COR-L47 (cell line): Measurements from ENCODE around the gene GNA15.

Experiments
- DNase-seq: peaks from one replicate; lab custom pipeline; 2025; lab: John Stamatoyannopoulos, UW

Gene GNA15

DNA sequence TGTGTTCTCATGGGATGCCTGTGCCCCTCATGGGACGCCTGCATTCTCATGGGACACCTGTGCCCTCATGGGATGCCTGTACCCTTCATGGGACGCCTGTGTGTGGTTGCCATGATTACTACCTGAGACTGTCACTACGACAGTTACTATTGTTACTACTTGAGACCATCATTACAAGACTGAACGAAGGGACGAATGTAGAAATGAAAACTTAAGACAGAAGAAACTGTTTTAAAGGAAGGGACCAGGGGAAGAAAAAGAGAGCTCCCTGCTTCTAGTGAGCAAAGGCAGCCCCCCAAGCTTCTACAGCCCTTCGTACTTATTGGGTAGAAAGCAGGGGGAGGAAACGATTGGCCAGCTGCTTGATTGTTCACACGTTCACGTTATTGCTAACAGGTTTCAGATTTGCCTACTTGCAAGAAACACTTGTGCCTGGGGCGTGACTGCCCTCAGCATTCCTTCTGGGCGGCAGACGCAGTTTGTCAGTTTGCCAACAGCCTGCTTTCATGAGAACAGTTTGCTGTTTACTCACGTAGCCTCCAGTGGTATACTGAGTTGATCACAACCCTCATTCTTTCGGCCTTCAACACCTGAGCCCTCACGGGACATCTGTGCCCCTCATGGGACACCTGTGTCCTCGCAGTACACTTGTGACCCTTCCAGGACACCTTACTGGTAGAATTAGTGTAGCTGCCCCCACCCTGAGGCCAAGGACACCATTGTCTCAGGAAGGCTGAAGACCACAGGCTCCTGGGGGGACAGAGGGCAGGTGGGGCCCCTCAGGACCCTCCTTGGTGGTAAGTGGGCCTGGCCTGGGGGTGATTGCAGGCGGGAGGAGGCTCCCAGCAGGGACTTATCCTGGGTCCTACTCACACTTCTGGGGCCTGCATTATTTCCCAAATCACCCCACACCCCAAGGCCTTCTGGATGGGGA is 40.2 kb downstream of the GNA15 start:
- DNase-seq = peak; percentile 16

DNA sequence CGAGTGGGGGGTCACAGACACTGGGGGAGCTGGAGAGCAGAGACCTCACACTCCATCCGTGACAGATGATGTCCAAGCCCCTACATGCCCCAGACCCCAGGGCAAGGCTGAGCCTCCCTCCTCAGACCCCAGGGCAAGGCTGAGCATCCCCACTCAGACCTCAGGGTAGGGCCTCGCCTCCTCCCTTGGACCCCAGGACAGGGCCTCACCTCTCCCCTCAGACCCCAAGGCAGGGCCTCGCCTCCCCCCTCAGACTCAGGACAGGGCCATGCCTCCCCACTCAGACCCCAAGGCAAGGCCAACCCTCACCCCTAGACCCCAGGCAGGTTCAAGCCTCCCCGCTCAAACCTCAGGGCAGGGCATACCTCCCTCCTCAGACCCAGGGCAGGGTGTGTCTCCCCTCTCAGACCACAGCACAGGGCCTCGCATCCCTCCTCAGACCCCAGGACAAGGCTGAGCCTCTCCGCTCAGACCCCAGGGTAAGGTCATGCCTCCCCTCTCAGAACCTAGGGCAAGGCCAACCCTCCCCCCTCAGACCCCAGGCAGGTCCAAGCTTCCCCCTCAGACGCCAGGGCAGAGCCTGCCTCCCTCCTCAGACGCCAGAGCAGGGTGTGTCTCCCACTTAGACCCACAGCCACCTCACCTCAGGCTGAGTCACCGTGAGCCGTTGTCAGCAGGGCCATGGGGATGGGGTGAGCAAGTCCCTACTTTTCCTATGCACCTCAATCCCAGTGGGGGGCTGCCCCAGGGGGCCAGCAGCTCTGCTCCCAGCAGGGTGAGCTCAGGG is 41.1 kb downstream of the GNA15 start:
- no peak for DNase-seq

DNA sequence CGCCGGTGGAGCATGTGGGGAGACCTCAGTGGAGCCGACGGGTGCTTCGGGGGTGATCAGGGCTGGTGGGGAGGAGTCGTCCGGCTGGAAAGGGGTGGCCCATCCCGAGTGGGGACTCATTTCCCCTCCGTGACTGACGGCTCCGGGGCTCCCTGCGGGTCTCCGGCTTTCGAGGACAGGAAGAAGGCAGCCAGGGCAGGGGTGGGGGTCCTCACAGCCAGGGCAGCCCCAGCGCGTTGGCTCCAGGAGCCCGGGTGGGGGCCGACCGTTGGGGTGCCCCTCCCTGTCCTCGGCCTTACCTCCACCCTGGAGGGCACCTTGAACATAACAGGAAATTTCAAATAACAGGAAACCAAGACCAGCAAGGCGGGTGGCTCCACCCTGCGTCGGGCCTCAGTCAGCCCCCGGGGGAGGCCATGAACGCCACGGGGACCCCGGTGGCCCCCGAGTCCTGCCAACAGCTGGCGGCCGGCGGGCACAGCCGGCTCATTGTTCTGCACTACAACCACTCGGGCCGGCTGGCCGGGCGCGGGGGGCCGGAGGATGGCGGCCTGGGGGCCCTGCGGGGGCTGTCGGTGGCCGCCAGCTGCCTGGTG is 42.6 kb downstream of the GNA15 start, which contains the start of gene S1PR4:
Gene S1PR4, plus strand, starts transcription at position 393 of the 596 bp plus-strand sequence. Its CDS starts 24 bp downstream, at position 417.
- no peak for DNase-seq

DNA sequence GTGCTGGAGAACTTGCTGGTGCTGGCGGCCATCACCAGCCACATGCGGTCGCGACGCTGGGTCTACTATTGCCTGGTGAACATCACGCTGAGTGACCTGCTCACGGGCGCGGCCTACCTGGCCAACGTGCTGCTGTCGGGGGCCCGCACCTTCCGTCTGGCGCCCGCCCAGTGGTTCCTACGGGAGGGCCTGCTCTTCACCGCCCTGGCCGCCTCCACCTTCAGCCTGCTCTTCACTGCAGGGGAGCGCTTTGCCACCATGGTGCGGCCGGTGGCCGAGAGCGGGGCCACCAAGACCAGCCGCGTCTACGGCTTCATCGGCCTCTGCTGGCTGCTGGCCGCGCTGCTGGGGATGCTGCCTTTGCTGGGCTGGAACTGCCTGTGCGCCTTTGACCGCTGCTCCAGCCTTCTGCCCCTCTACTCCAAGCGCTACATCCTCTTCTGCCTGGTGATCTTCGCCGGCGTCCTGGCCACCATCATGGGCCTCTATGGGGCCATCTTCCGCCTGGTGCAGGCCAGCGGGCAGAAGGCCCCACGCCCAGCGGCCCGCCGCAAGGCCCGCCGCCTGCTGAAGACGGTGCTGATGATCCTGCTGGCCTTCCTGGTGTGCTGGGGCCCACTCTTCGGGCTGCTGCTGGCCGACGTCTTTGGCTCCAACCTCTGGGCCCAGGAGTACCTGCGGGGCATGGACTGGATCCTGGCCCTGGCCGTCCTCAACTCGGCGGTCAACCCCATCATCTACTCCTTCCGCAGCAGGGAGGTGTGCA is 43.3 kb downstream of the GNA15 start:
- no peak for DNase-seq

DNA sequence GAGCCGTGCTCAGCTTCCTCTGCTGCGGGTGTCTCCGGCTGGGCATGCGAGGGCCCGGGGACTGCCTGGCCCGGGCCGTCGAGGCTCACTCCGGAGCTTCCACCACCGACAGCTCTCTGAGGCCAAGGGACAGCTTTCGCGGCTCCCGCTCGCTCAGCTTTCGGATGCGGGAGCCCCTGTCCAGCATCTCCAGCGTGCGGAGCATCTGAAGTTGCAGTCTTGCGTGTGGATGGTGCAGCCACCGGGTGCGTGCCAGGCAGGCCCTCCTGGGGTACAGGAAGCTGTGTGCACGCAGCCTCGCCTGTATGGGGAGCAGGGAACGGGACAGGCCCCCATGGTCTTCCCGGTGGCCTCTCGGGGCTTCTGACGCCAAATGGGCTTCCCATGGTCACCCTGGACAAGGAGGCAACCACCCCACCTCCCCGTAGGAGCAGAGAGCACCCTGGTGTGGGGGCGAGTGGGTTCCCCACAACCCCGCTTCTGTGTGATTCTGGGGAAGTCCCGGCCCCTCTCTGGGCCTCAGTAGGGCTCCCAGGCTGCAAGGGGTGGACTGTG is 44.0 kb downstream of the GNA15 start:
- DNase-seq = no peak

DNA sequence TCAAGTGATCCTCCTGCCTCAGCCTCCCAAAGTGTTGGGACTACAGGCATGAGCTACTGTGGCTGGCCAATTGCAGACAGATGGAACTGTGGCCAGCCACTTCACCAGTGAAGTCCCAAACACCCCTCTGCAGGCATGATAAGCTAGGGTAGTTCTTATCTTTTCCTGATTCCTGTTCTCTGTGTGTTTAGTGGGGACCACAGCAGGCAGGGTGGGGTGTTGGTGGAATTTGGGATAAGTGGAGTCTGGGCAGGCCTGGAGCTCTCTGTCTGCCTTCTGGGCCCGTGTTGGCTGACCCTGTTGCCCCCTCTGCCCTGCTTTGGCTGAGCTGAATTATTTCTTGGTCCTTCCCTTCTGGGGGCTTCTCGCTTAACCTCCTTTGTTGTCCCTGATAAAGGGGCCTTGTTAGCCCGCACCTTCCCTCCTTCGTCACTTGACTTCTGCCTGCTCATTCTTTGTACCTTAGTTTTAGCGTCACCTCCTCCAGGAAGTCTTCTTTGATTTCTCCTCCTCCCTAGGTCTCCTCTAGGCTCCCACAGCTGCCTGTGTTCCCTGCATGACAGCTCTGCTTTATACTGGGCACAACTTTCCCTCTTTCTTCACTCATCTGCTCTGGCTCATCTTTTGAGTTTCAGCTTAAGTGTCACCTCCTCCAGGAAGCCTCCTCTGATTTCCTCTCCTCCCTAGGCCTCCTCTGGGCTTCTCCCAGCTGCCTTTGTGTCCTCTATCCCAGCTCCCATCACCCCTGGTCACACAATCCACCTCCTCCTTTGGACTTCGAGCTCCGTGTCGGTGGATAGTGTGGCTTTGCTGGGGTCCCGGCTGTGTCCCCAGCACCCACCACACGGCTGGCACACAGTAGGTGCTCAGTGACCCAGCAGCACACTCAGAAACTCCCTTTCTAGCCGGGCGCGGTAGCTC is 48.1 kb downstream of the GNA15 start:
- DNase-seq = no peak

DNA sequence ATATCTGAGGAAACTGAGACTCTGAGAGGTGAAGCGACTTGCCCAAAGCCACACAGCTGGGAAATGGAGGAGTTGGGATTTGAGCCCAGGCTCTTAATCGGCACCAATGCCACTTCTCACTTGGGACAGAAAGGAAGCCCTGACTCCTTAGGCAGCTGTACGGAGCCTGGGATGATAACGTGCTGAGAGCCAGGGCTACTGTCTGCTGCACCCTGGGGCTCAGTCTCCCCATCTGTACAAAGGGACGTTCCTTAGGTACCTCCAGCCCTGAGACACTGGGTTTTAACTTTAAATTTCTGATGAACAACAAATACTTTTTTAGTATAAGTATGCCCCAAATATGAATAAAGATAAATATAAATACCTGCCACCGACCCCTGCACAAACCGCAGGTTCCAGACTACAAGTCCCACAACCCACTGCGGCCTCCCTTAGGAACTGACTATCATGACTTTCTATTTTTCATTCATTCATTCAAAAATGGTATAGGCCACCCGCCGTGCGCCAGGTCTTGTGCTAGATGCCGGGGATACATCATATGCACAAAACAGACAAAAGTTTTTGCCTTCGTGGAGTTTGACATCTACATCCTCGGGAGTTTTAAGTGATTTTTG is 49.1 kb downstream of the GNA15 start:
- peak; percentile 76 for DNase-seq

DNA sequence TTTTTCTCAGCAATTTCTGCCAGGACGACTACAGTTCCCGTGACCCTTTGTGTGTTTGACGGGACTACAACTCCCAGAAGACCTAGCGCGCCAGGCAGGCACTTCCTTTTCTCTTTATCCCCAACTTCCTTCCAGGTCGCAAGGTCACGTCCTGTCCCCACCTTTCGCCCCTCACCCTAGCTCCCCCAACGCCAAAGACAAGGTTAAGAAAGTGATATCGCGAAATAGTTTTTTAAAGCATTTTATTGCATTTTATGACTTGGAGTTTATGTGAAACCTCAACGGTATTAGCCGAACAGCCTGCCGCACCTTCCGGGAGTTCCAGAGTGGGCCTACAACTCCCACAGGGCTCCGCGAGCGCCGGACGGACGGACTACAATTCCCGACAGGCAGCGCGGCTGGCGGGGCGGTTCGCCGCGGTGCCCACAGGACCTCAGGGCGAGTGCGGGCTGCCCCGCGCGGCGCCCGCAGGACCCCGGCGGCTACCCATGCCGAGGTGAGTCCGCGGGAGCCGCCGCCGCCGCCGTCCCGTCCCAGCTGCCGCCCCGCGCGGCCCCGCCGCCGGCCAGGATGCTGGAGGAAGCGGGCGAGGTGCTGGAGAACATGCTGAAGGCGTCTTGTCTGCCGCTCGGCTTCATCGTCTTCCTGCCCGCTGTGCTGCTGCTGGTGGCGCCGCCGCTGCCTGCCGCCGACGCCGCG is 49.8 kb downstream of the GNA15 start, which contains the start of gene NCLN:
Gene NCLN, plus strand, starts transcription at position 470 of the 699 bp plus-strand sequence. Its CDS starts 101 bp downstream, at position 571.
- peak; percentile 88 for DNase-seq

DNA sequence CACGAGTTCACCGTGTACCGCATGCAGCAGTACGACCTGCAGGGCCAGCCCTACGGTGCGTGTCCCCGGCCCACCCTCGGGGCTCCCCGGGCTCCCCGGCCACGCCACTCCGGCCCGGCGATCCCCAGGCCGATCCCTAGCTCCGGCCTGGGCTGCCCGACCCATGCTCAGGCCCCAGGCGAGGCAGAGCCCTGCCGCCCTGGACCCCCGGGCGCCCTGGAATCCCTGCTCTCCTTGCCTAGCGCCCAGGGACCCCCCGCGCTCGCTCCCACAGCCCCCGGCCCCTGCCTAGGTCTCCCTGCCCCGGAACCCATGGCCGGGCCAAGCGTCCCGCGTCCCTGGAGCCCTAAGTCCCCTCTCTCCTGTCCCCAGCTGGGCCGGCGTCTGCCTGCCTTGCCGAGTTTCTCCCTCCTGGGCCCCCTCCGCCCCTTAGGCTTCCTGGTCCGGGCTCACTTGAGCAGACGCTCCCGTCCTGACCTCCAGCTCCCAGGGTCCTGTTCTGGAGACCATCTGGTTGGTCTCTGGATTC is 50.4 kb downstream of the GNA15 start:
- no peak for DNase-seq

DNA sequence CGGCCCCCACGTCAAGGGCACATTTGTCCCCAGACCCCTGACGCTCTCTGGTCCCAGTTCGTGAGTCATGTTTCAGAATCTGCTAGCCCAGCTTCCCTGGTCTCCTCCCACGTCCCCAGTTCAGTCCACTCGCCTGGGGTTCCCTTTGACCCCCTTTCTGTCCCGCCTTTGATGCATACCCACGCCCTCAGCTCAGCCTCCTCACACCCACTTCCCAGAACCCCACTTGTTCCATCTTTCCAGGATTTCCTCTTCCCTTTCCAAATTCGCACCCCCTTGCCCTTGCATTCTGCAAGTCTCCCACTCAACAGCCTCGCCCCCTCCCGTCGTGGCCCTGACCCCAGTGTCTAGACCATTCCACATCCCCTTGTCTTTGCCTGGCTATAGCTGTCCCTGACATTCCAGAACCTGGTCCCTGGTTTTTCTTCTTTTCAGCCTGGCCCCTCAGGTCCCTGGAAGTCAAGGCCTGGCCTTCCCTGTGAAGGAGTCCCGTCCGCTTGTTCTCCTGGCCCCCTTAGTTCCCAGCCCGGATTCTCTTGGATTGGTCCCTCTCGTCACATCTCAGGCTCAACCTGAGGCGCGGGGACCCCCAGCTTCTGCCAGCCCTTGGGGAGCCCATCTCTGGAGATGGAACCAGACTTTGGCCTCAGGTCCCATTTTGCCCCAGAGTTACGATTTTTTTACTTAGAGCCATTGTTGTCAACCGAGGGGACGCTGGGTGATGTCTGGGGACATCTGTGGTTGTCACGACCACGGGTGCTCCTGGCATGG is 51.2 kb downstream of the GNA15 start:
- DNase-seq = no peak

DNA sequence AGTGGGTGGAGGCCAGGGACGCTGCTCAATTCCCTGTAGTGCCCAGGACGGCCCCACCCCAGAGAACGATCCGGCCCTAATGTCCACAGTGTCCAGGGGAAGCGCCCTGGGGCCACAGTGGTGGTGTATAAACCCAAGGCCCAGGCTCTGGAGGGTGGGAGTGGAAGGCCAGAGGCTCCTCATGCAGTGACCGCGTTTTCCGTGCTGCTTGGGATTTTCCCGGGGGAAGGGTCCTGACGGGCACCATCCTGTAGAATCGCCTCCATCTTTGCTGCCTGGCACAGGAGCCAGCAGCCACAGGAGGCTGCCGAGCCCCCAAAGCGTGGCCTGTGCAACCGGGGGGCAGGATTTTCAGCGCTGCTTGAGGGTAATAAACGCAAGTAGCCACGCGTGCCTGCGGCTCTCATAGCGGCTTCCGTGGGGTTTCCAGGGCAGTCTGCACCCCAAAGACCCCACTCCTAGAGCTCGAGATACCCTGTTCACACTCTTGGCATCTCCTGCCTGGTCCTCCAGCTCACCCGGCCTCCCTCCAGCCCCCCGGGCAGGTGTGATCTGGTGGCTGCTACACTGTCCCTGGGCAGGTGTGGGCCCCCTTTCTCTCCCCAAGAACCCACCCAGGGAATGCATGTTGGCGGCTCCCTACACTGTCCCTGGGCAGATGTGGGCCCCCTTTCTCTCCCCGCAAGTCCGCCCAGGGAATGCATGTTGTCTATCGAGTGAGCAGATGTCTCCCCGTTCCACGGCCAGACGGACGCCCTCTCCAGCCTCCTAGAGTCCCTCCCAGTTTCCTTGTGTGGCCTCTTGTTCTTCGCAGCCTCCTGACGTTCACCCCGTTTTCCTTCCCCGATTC is 52.1 kb downstream of the GNA15 start:
- DNase-seq = no peak

DNA sequence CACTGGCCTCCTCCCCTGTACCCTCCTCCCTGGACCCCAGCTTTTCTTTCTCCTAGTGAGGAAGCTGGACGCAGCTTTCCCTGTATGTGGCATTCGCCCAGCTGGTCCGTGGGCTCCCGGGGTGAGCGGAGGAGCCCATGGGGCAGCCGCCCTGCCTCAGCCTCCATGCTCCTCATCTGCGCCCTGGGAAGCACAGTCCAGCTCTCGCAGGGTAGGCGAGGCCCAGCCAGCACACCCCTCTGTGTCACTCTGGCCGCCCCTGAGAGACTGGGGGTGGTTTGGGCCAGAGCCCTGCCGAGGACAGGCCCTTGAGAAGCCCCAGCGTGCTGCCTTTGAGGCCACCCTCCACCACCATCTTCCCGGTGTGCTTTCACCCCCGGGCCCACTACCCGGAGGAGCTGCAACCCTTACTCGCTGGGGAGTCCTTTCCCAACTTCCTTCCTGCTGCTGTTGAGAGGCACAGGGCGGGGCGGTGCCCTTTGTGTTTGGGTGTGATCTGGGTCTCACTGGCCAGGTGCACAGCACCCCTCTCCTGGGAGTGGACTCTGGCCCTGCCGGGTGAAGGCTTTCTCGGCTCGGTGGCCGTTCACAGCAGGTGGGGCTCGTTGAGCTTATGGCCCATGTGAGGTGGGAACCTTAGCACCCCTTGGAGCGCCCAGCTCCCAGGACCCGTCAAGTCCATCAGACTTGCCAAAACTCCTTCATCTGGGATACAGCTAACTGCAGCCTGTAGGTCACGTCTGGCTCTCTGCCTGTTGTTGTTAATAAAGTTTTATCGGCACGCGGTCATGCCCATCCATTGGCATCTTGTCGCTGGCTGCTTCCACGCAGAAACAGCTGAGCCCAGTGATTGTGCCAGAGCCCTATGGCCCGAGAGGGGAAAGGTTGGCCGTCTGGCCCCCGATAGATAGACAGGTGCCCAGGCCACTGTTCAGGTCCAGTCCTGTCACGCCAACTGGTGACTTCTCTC is 53.1 kb downstream of the GNA15 start:
- DNase-seq = no peak

DNA sequence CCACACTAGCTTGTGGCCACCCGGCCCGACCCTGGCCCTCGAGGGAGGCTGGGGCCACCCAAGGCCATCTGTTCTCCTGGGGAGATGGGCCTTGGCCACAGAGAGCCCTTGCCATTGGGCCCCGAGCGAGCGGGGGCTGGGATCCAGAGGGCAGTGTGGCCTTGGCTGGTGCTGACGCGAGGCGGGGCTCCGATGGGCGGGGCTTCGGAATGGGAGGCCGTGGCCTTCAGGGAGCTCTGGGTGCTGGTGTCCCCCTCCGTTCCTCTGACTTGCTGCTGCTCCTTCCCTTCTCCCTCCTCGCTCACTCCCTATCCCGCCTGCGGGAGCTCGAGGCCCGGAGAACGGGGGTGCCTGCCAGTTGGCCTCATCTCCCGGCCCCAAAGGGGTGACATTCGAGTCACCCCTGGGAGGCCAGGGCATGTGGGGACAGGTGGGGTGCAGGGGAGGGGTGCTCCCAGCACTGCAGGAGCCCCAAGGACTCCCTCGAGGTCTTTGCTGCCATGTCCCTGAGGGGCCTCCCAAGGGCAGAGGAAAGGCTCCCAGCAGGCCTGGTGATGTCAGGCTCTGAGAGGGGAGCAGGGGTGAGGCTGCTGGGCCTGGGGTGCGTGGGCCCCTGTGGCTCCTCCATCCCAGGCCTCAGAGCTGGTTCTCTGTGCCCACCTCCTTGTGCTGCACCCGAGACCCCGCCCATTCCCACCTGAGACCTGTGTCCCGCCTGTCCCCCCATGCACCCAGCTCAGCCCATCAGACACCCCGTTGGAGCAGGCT is 54.1 kb downstream of the GNA15 start:
- DNase-seq = no peak

DNA sequence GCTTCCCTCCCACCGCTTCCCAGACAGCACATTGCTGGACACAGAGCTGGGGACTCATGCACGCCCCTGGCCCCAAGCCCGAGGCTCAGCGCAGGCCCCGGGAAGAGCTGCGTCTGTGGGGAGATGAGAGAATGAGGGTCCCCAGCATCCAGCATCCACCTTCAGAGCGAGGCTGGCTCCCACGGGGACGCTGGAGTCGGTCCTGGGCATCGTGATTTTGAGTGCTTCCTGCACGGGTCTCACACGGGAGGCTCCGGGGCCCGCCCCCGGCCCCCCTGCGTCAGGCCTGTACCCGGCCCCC is 54.6 kb downstream of the GNA15 start:
- no peak for DNase-seq
